AG08395 (cell line): ENCODE data around the gene IL36A.
A peak's percentile ranks its signal among the peaks of the same experiment; 100 is the strongest.

Experiments
- DNase-seq: peaks from one replicate; pipeline ENCODE4 v3.0.0; 2012; ENCODE audit warnings: mixed read lengths, low spot score

IL36A gene

GRCh38 chr2:113007250-113007649 lies 2.0 kb downstream of the IL36A start:
- no peak for DNase-seq

DNA sequence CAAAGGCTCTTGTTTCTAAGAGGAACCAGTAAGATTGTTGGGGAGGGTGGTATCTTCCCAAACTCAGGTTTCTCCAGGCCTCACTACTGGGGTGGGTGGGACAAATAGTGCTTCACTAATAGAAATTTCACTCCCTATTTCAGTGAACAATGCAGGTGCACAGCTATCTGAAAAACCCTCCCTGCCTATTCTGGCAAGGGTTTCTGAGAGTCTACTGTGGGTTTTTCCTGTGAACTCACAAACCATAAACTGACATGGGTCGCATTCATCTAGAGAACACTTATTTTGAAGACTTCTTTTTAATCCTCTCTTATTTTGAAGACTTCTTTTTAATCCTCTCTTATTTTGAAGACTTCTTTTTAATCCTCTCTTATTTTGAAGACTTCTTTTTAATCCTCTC lies 4.4 kb downstream of the IL36A start:
- no peak for DNase-seq

- peak; percentile 47 for DNase-seq
Observed at GRCh38 chr2:113010088-113010487, 4.8 kb downstream of the IL36A start.

DNA sequence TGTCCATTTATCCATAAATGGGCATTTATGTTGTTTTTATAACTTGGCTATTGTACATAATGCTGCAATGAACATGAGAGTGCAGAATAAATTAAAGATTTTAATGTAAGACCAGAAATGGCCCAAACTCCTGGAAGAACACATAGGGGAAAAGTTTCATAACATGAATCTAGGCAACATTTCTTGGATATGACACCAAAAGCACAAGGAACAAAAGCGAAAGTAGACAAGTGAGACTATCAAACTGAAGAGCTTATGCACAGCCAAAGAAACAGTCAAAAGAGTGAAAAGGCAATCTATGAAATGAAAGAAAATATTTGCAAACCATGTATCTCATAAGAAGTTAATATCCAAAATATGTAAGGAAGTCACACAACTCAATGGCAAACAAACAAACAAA lies 5.8 kb downstream of the IL36A start:
- DNase-seq = no peak

- no peak for DNase-seq
Observed at GRCh38 chr2:113012436-113013335, 7.4 kb downstream of the IL36A start.

DNA sequence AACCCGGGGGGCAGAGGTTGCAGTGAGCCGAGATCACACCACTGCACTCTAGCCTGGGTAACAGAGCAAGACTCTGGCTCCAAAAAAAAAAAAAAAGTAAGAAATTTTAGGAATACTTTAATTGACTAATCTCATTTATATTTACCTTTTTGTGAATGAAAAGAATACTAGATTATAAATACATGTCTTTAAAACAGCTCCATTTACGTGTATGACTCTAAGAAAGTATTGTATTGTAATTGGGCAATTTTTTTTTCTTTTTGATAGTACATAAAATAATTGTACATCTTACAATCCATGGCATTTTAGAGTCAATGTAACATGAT lies 8.0 kb downstream of the IL36A start:
- no peak for DNase-seq

GRCh38 chr2:113014067-113014466 lies 8.8 kb downstream of the IL36A start:
- DNase-seq = no peak

DNA sequence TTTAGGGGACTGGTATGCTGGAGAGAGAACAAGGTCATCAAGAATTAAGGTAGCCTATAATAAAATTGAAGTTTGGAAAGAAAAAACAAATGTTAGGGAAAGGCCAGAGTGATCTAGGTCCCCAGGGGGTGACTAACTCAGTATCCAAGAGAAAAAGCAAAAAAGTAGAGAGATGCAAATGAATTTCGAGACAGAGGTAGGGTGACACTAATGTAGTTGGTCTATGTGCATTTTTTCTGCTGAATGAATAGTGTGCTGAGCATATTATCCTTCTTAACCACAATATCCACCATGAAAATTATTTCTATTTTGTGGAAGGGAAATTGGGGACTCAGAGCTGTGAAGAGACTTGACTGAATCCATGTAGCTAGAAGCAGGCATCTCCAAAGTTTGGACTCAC lies 9.8 kb downstream of the IL36A start:
- DNase-seq = no peak

GRCh38 chr2:113015655-113016054 lies 10.4 kb downstream of the IL36A start:
- DNase-seq = no peak

DNA sequence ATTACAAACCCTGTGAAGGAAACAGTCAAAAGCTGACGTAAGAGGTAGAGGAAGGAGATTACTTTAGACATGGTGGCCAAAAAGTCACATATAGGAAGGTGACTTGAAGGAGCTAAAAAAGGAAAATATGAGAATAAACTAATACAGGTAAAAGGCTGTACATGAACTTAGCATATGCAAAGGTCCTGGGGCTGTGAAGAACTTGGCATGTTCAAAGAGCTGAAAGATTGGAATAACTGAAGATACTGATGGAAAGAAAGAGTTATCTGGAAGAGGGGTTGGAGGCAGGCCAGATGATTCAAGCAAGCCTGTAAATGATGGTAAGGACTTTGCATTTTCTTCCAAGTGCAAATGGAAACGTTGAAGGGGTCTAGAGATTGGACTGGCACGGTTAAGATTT lies 13.2 kb downstream of the IL36A start:
- DNase-seq = no peak

DNA sequence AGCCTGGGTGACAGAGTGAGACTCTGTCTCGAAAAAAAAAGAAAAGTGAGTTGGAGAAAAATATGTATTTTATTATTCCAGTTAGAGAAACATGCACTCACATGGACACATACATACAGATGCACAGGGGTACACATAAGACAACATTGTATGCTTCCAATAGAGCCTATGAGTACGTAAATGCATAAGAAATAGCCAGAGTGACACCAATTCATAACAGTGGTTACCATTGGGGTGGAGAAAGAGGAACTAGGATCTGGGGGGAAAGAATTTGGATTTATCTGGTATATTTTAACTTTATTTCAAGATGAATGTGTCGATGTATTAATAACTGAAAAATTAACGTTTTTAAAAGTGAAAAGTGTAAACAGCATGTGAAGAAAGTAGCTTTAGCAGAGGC lies 16.1 kb downstream of the IL36A start:
- no peak for DNase-seq

- DNase-seq = no peak
Observed at GRCh38 chr2:113024764-113025163, 19.5 kb downstream of the IL36A start.

GRCh38 chr2:113025737-113026136 lies 20.5 kb downstream of the IL36A start:
- DNase-seq = no peak

GRCh38 chr2:113027691-113028090 lies 22.4 kb downstream of the IL36A start:
- no peak for DNase-seq

GRCh38 chr2:113028112-113028511 lies 22.9 kb downstream of the IL36A start:
- DNase-seq = no peak

DNA sequence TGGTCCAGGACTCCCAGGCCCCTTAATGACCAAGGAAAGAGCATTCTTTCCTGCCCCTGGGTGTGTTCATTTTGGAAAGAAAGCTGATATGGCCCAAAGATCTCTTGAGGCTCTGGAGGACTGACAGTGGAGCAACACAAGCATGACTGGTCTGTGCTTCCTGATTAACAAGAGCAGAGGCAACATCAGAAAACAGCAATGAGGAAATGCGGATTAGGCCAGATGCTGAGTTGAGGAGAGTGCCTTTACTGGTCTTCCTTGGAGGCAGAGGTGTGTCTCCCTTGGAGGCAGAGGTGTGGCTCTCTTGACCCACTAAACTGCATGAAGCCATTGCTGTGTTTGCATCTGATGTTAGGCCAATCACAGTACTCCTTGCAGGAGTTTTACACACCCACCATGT lies 27.5 kb downstream of the IL36A start:
- DNase-seq = no peak

GRCh38 chr2:113034016-113034415 lies 28.8 kb downstream of the IL36A start:
- DNase-seq = no peak

DNA sequence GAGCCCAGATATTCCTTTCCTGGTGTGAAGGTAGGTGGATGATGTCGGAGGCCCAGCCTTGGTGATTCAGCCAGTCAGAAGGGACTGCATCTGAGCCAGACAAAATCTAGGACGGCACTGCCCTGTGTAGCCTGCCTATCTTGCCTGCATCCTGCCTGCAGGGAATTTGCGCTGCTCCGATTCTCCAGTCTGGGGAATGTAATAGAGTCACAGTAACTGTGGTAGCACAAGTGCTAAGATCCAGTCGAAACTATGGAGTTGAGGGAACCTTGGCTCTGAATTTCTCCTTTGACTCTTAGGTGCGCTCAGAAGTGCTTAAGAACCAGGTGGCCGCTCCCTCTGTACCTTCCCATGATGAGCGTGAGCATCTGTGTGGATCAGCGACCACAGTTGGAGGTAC lies 31.5 kb downstream of the IL36A start:
- DNase-seq = no peak

GRCh38 chr2:113038291-113038690 lies 33.0 kb downstream of the IL36A start:
- DNase-seq = no peak

GRCh38 chr2:113039158-113039557 lies 33.9 kb downstream of the IL36A start:
- no peak for DNase-seq

- no peak for DNase-seq
Observed at GRCh38 chr2:113039719-113040118, 34.5 kb downstream of the IL36A start.

GRCh38 chr2:113041871-113042270 lies 36.6 kb downstream of the IL36A start:
- no peak for DNase-seq

DNA sequence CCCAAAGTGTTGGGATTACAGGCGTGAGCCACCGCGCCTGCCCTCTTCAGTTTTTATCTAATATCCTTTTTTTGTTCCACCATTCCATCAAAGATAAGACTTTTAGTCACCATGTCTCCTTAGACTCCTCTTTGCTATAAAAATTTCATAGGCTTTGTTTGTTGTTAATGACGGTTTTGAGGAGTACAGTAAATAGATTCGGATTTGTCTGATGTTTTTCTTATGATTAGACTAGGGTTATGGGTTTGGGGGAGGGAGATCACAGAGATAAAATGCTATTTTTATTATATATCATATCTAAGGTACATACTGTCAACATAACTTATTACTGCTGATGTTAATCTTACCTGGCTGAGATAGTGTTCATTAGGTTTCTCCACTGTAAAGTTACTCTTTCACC lies 41.2 kb downstream of the IL36A start:
- DNase-seq = no peak
